PC-9 (cell line): ENCODE results near the gene GLT8D2. TPM values are rescaled to one million over a fixed set of nuclear protein-coding genes. Genes with fewer than 3 reads are reported as not detected.

ENCODE experiments used
- BruUV-seq: library from RNA; stranded (reverse); fragments of 400-500 nt; replicated peaks from 2 replicates; lab custom pipeline; 2021; lab: Mats Ljungman, UMichigan
- CTCF ChIA-PET: fragments of 300-600 bp; sonication (Branson Sonifier 250); formaldehyde crosslinking; loops from one replicate; lab custom pipeline; 2022; ENCODE audit warnings: antibody characterized with exemption; lab: Charles Lee
- POLR2A ChIA-PET: fragments of 300-600 bp; sonication (Branson Sonifier 250); formaldehyde crosslinking; loops from one replicate; lab custom pipeline; 2022; ENCODE audit warnings: antibody characterized with exemption; ENCODE audit not compliant: unreplicated experiment; lab: Charles Lee
- DNase-seq, 2 experiments: peaks; one replicate each; pipeline versions ENCODE4 v3.0.0 to v3.0.0-alpha.2; 2015 to 2022; ENCODE audit warnings: mixed read lengths in 1 of 2
- H2AFZ ChIP-seq: fragments of 200-600 bp; sonication (generic); 2 replicates; pipeline ENCODE4 v1.8.1; 2017; ENCODE audit warnings: antibody characterized with exemption
- H3F3A ChIP-seq: fragments of 200-600 bp; sonication (generic); 2 replicates; pipeline ENCODE4 v1.8.1; 2017; ENCODE audit warnings: antibody characterized with exemption, mild to moderate bottlenecking, low read depth; ENCODE audit not compliant: insufficient read depth
- H3K27ac ChIP-seq: fragments of 200-600 bp; sonication (generic); 2 replicates; pipeline ENCODE4 v1.6.1; 2016; ENCODE audit warnings: mixed run types
- H3K27me3 ChIP-seq: fragments of 200-600 bp; sonication (generic); 2 replicates; pipeline ENCODE4 v1.6.1; 2016; ENCODE audit warnings: low read depth, mixed run types; ENCODE audit not compliant: insufficient read depth
- H3K36me3 ChIP-seq: fragments of 200-600 bp; sonication (generic); 2 replicates; pipeline ENCODE4 v1.6.1; 2016; ENCODE audit warnings: low read depth, mixed run types
- H3K4me1 ChIP-seq: fragments of 200-600 bp; sonication (generic); replicated peaks from 2 replicates; pipeline ENCODE4 v1.6.1; 2016; ENCODE audit warnings: mixed run types; ENCODE audit not compliant: insufficient read depth
- H3K4me2 ChIP-seq: fragments of 200-600 bp; sonication (generic); 2 replicates; pipeline ENCODE4 v1.6.1; 2017; ENCODE audit warnings: mixed run types
- H3K4me3 ChIP-seq: fragments of 200-600 bp; sonication (generic); 2 replicates; pipeline ENCODE4 v1.6.1; 2016; ENCODE audit warnings: mixed run types
- H3K79me2 ChIP-seq: fragments of 200-600 bp; sonication (generic); 2 replicates; pipeline ENCODE4 v1.6.1; 2017; ENCODE audit warnings: low read depth, mixed run types
- H3K9me2 ChIP-seq: fragments of 200-600 bp; sonication (generic); 2 replicates; pipeline ENCODE4 v1.8.1; 2017; ENCODE audit warnings: mild to moderate bottlenecking; ENCODE audit not compliant: insufficient read depth
- H3K9me3 ChIP-seq: fragments of 200-600 bp; sonication (generic); 2 replicates; pipeline ENCODE4 v1.8.1; 2016; ENCODE audit warnings: low read depth; ENCODE audit not compliant: insufficient read depth
- H4K20me1 ChIP-seq: fragments of 200-600 bp; sonication (generic); 2 replicates; pipeline ENCODE4 v1.8.1; 2017; ENCODE audit not compliant: insufficient read depth
- EZH2 ChIP-seq: fragments of 200-600 bp; sonication (generic); IDR thresholded peaks from 2 replicates; pipeline ENCODE4 v1.8.0; 2017; ENCODE audit warnings: antibody characterized with exemption, low read depth
- intact Hi-C: fragments of 100-400 bp; cut with micrococcal nuclease; formaldehyde crosslinking; loops from one replicate; pipeline ENCODE4 v1.10.0; 2022; ENCODE audit not compliant: unreplicated experiment
- total RNA-seq: library from RNA; stranded (reverse); gene quantifications from 2 replicates; pipeline ENCODE4 v1.2.3, GENCODE V29; 2021
- TF ChIP-seq, protein P1 (sequence below): fragments of 200-600 bp; sonication (generic); conservative IDR thresholded peaks from 2 replicates; pipeline ENCODE4 v1.6.1; 2017; ENCODE audit warnings: mixed run types, antibody characterized with exemption, mild to moderate bottlenecking, moderate library complexity

GLT8D2 gene
- total RNA-seq, 1 experiment from 2014 or later, result 0.31 TPM

DNA sequence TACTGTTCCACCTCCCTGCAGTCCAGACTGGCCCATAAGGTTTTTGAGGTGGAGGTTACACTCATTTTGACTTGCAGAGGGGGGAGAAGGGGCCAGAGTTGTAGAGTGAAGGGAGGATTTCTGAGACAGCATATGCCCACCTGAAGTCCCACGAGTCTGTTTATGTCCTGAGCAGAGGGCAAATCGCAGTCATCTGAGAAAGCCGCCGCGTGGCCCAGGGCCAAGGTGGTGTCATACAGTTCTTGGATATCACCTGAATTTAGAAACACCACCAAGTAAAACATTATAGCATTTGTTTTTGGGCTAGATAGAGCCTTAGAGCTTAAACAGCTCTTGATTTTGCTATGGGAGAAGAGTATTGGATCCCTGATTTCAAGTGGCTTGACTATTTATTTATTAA lies 53.4 kb downstream of the GLT8D2 start:
- no peaks in the 10 kb centered on the region for H3K9me3 ChIP-seq
- no peaks in the 10 kb centered on the region for H3F3A ChIP-seq
- H3K4me3 ChIP-seq, result no peak overlapping the region
- H3K4me2 ChIP-seq, result no peak overlapping the region
- TF ChIP-seq, protein P1, sequence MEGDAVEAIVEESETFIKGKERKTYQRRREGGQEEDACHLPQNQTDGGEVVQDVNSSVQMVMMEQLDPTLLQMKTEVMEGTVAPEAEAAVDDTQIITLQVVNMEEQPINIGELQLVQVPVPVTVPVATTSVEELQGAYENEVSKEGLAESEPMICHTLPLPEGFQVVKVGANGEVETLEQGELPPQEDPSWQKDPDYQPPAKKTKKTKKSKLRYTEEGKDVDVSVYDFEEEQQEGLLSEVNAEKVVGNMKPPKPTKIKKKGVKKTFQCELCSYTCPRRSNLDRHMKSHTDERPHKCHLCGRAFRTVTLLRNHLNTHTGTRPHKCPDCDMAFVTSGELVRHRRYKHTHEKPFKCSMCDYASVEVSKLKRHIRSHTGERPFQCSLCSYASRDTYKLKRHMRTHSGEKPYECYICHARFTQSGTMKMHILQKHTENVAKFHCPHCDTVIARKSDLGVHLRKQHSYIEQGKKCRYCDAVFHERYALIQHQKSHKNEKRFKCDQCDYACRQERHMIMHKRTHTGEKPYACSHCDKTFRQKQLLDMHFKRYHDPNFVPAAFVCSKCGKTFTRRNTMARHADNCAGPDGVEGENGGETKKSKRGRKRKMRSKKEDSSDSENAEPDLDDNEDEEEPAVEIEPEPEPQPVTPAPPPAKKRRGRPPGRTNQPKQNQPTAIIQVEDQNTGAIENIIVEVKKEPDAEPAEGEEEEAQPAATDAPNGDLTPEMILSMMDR, result no peak
- no peak for TF ChIP-seq EZH2
- no peaks in the 10 kb centered on the region for H3K27me3 ChIP-seq
- intact Hi-C loops, result no loop called here
- DNase-seq, result no peak
- CTCF ChIA-PET, result no interaction called here
- H3K27ac ChIP-seq, result no peak overlapping the region
- H2AFZ ChIP-seq, result no peak overlapping the region
- H4K20me1 ChIP-seq, result no peaks in the 10 kb centered on the region
- H3K4me1 ChIP-seq, result no peaks in the 10 kb centered on the region
- no peaks in the 10 kb centered on the region for H3K79me2 ChIP-seq
- BruUV-seq, result no TSS peak
- H3K9me2 ChIP-seq, result 0 out of 2 replicates have a peak, but pooled peaks cover 3% of the 10 kb centered on the region
- H3K36me3 ChIP-seq, result no peaks in the 10 kb centered on the region
- POLR2A ChIA-PET, result no interaction called here

DNA sequence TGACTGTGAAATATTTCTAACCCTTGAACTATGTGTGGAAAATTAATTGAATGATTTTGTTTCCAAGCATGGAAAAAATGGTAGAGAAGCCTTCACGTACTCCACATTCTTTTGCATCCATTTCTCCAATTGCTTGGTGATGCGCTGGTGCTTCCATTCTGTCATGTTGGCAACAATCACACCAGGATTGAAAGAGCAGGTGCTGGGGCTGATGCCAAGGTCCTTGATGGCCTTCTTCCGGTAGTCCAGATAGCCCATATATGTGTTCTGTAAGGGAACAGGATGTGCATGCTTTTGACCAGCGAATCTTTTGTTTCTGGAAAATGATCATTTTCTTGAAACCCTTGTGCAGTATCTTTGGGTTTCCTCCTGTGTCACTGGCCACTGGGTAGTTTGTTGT lies 55.8 kb downstream of the GLT8D2 start:
- H3K36me3 ChIP-seq, result no peaks in the 10 kb centered on the region
- H3K27me3 ChIP-seq, result no peaks in the 10 kb centered on the region
- H3K4me3 ChIP-seq, result no peak overlapping the region
- no peaks in the 10 kb centered on the region for H3K4me1 ChIP-seq
- no peaks in the 10 kb centered on the region for H3K79me2 ChIP-seq
- no peaks in the 10 kb centered on the region for H4K20me1 ChIP-seq
- ChIA-PET POLR2A (no interaction called here), CTCF (no interaction called here)
- no peaks in the 10 kb centered on the region for H3K9me2 ChIP-seq
- H3F3A ChIP-seq, result no peaks in the 10 kb centered on the region; the same call in 1 of the 2 replicates
- BruUV-seq, result no TSS peak
- no peak overlapping the region for H3K27ac ChIP-seq
- no peak for DNase-seq
- intact Hi-C loops, result no loop called here
- TF ChIP-seq, protein P1, result no peak
- TF ChIP-seq EZH2, result no peak
- H3K9me3 ChIP-seq, result no peaks in the 10 kb centered on the region
- H3K4me2 ChIP-seq, result no peak overlapping the region
- H2AFZ ChIP-seq, result no peak overlapping the region

DNA sequence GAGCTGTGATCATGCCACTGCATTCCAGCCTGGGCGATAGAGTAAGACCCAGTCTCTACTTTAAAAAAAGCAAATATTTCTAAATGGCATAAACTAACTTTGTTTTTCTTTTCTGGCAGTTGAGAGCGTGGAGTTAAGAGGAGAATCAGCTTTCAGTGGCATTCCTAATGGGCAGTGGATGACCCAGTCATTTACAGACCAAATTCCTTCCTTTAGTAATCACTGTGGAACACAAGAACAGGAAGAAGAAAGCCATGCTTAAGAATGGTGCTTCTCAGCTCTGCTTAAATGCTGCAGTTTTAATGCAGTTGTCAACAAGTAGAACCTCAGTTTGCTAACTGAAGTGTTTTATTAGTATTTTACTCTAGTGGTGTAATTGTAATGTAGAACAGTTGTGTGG lies 63.2 kb downstream of the GLT8D2 start:
- Histone ChIP-seq H3K9me2 (no peaks in the 10 kb centered on the region), H3K27me3 (no peaks in the 10 kb centered on the region), H3K4me1 (no peaks in the 10 kb centered on the region), H3K4me3 (no peak overlapping the region), H3K36me3 (peaks cover 28% of the 10 kb centered on the region), H4K20me1 (no peaks in the 10 kb centered on the region; the same call in 1 of the 2 replicates), H3K4me2 (no peak overlapping the region), H3K79me2 (no peaks in the 10 kb centered on the region), H3K9me3 (no peaks in the 10 kb centered on the region), H3F3A (no peaks in the 10 kb centered on the region; the same call in 1 of the 2 replicates), H3K27ac (no peak overlapping the region), H2AFZ (no peak overlapping the region)
- TF ChIP-seq, protein P1, result no peak
- TF ChIP-seq EZH2, result no peak
- no peak for DNase-seq
- BruUV-seq, result no TSS peak
- intact Hi-C loops, result no loop called here
- POLR2A ChIA-PET, result interaction anchor here (0.5 to 0.6 kb wide), 2 partner anchors 17 to 58 kb away, joined by 3 to 4 read pairs; no protein-coding TSS in a partner anchor
- CTCF ChIA-PET, result no interaction called here
